ENCODE data around the gene TMEM269.

TMEM269 gene

DNA sequence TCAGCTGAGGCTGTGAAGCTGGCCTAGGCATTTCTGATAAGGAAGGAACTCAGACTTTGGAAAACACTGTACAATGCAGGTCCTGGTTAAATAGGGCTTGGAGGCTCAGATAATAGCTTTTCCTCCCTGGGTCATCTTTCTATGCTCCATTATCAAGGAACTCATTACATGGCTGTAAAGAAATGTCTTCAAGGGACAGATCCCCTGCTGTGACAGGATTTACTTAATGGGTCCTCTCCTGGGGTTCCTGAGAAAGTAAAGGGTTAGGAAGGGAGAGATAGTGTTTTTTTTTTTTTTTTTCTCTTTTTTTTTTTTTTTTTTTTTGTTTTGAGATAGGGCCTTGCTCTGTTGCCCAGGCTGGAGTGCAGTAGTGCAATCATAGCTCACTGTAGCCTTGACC lies 46.5 kb downstream of the TMEM269 start:
- Histone ChIP-seq H2BK5ac (ENCODE audit: low read depth, low read length, poor library complexity) (no peak overlapping the region), H3K4me3 (ENCODE audit: low read depth, low read length) (no peak overlapping the region), H3K9me3 (ENCODE audit: insufficient read depth, low read depth, low read length) (no peaks in the 10 kb centered on the region), H3K79me2 (ENCODE audit: control insufficient read depth, insufficient read depth, low read length, poor library complexity) (no peaks in the 10 kb centered on the region), H3K14ac (ENCODE audit: low read length) (no peak overlapping the region), H3K4me2 (ENCODE audit: low read length) (no peak overlapping the region), H3K27ac (ENCODE audit: low read depth, low read length) (no peak overlapping the region), H3K9ac (ENCODE audit: low read length) (no peak overlapping the region), H3K79me1 (ENCODE audit: low read length) (no peaks in the 10 kb centered on the region), H3K23ac (ENCODE audit: low read length) (no peak overlapping the region), H3K18ac (ENCODE audit: low read length) (no peak overlapping the region), H2AFZ (ENCODE audit: insufficient read depth, low read length, poor library complexity) (no peak overlapping the region), H4K12ac (ENCODE audit: low read depth, low read length) (no peak overlapping the region), H3K4ac (ENCODE audit: low read depth, low read length) (no peak overlapping the region), H4K91ac (ENCODE audit: low read depth, low read length) (no peak overlapping the region), H2BK12ac (ENCODE audit: low read length) (no peak overlapping the region), H3K27me3 (ENCODE audit: insufficient read depth, low read length) (no peaks in the 10 kb centered on the region), H3K4me1 (ENCODE audit: control insufficient read depth in 1 of 2, insufficient read depth in 2 of 2, low read length in 2 of 2) (peaks cover 0 to 3% of the 10 kb centered on the region in 2 experiments), H2BK120ac (ENCODE audit: insufficient read depth, low read length, poor library complexity) (no peak overlapping the region), H3K36me3 (ENCODE audit: control insufficient read depth in 1 of 2, insufficient read depth in 2 of 2, low read length in 2 of 2) (peaks cover 0 to 2% of the 10 kb centered on the region in 2 experiments), H2AK5ac (ENCODE audit: low read length) (no peak overlapping the region), H4K8ac (ENCODE audit: low read depth, low read length) (no peak overlapping the region)
- DNase-seq: no peak

DNA sequence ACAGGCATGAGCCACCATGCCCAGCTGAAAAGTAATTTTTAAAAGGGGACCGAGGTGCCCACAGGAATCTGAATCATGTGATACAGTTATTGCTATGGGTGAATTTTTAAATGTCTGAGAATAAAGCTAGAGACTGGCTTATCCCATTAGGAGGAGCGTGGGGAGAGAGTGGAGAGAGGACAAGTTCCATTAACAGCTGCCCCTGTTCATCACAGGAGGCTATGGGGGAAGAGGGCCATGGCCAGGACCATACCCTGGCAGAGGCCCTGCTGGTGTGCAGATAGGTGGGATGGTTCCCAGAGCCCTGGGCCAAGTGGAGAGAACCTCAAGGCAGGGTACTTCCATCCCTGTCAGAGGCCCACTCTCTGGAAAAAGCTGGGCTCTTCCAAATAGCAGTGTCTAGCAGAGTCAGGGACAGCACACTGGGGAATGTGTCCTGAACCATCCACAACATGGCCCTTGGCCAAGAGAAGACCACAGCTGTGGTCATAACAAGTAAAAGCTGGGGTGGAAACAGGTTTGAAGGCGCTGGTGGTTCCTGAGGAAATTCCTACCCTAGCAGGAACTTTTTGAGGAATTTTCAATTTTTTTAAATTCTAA lies 48.0 kb downstream of the TMEM269 start:
- Histone ChIP-seq H3K9me3 (ENCODE audit: insufficient read depth, low read depth, low read length) (no peaks in the 10 kb centered on the region), H3K9ac (ENCODE audit: low read length) (no peak overlapping the region), H2AFZ (ENCODE audit: insufficient read depth, low read length, poor library complexity) (no peak overlapping the region), H2BK12ac (ENCODE audit: low read length) (no peak overlapping the region), H3K27me3 (ENCODE audit: insufficient read depth, low read length) (no peaks in the 10 kb centered on the region), H3K14ac (ENCODE audit: low read length) (no peak overlapping the region), H3K27ac (ENCODE audit: low read depth, low read length) (no peak overlapping the region), H3K4me3 (ENCODE audit: low read depth, low read length) (no peak overlapping the region), H3K36me3 (ENCODE audit: control insufficient read depth in 1 of 2, insufficient read depth in 2 of 2, low read length in 2 of 2) (peaks cover 0 to 2% of the 10 kb centered on the region in 2 experiments), H3K4ac (ENCODE audit: low read depth, low read length) (no peak overlapping the region), H3K4me2 (ENCODE audit: low read length) (no peak overlapping the region), H2AK5ac (ENCODE audit: low read length) (no peak overlapping the region), H4K12ac (ENCODE audit: low read depth, low read length) (no peak overlapping the region), H2BK120ac (ENCODE audit: insufficient read depth, low read length, poor library complexity) (no peak overlapping the region), H2BK5ac (ENCODE audit: low read depth, low read length, poor library complexity) (no peak overlapping the region), H4K8ac (ENCODE audit: low read depth, low read length) (no peak overlapping the region), H3K4me1 (ENCODE audit: control insufficient read depth in 1 of 2, insufficient read depth in 2 of 2, low read length in 2 of 2) (peaks cover 0 to 3% of the 10 kb centered on the region in 2 experiments), H3K79me2 (ENCODE audit: control insufficient read depth, insufficient read depth, low read length, poor library complexity) (no peaks in the 10 kb centered on the region), H3K79me1 (ENCODE audit: low read length) (no peaks in the 10 kb centered on the region), H3K18ac (ENCODE audit: low read length) (no peak overlapping the region), H4K91ac (ENCODE audit: low read depth, low read length) (no peak overlapping the region), H3K23ac (ENCODE audit: low read length) (no peak overlapping the region)
- peak in 1 of 2 donors; percentile 6 for DNase-seq
- whole genome bisulfite sequencing (ENCODE audit: extremely low coverage, insufficient coverage, insufficient read length): no CpG with 5 or more reads among the region's 3 CpGs

DNA sequence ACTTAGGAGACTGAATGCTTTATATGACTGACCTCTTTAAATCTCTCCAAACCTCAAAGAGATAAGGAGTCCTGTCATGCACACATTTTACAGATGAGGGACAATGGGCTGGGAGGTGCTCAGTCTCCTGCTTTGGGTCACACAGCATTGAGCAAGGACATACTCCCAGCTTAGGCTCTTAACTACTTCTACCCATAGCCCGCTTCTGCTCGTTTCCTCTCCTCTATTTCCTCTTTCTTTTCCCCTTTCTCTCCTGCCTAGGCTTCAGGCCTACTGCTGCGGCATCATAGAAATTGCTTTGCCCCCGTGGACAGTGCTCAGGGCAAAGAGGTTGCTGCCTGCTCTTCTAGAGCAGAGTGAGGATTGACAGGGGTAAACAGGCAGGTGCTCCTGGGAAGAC lies 49.2 kb downstream of the TMEM269 start:
- Histone ChIP-seq H3K4ac (ENCODE audit: low read depth, low read length) (no peak overlapping the region), H2BK12ac (ENCODE audit: low read length) (no peak overlapping the region), H4K8ac (ENCODE audit: low read depth, low read length) (no peak overlapping the region), H4K91ac (ENCODE audit: low read depth, low read length) (no peak overlapping the region), H3K79me2 (ENCODE audit: control insufficient read depth, insufficient read depth, low read length, poor library complexity) (no peaks in the 10 kb centered on the region), H3K27ac (ENCODE audit: low read depth, low read length) (no peak overlapping the region), H3K14ac (ENCODE audit: low read length) (no peak overlapping the region), H2BK120ac (ENCODE audit: insufficient read depth, low read length, poor library complexity) (no peak overlapping the region), H2BK5ac (ENCODE audit: low read depth, low read length, poor library complexity) (no peak overlapping the region), H2AK5ac (ENCODE audit: low read length) (no peak overlapping the region), H3K79me1 (ENCODE audit: low read length) (no peaks in the 10 kb centered on the region), H3K27me3 (ENCODE audit: insufficient read depth, low read length) (no peaks in the 10 kb centered on the region), H3K9me3 (ENCODE audit: insufficient read depth, low read depth, low read length) (no peaks in the 10 kb centered on the region), H3K4me2 (ENCODE audit: low read length) (no peak overlapping the region), H2AFZ (ENCODE audit: insufficient read depth, low read length, poor library complexity) (no peak overlapping the region), H3K18ac (ENCODE audit: low read length) (no peak overlapping the region), H3K4me3 (ENCODE audit: low read depth, low read length) (no peak overlapping the region), H3K23ac (ENCODE audit: low read length) (no peak overlapping the region), H3K36me3 (ENCODE audit: control insufficient read depth in 1 of 2, insufficient read depth in 2 of 2, low read length in 2 of 2) (peaks cover 0 to 2% of the 10 kb centered on the region in 2 experiments), H3K9ac (ENCODE audit: low read length) (no peak overlapping the region), H3K4me1 (ENCODE audit: control insufficient read depth in 1 of 2, insufficient read depth in 2 of 2, low read length in 2 of 2) (peaks cover 0 to 3% of the 10 kb centered on the region in 2 experiments), H4K12ac (ENCODE audit: low read depth, low read length) (no peak overlapping the region)
- WGBS (ENCODE audit: extremely low coverage, insufficient coverage, insufficient read length): no CpG with 5 or more reads among the region's 4 CpGs
- no peak for DNase-seq

DNA sequence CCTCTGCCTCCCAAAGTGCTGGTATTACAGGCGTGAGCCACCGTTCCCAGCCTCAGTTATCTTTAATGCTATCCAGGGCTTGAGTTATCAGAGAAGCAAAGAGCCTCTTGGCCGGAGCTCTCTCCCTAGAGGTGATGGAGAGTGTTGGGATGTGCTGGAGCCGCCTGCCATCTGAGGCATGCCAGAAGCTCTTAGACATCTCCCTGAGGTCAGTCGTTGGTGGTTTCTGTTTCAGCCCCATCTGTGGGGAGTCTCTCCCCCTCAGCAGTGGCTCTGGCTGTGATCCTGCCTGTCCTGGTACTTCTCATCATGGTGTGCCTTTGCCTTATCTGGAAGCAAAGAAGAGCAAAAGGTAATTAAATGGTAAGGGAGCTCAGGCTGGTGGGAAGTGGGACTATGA lies 50.0 kb downstream of the TMEM269 start:
- H4K12ac ChIP-seq (ENCODE audit: low read depth, low read length): no peak overlapping the region

More for the DNA sequence above, 50.0 kb downstream of the TMEM269 start:
- DNase-seq: no peak
- Histone ChIP-seq H3K27me3 (ENCODE audit: insufficient read depth, low read length) (no peaks in the 10 kb centered on the region), H2AK5ac (ENCODE audit: low read length) (no peak overlapping the region), H3K4me1 (ENCODE audit: control insufficient read depth in 1 of 2, insufficient read depth in 2 of 2, low read length in 2 of 2) (peaks cover 0 to 3% of the 10 kb centered on the region in 2 experiments), H2AFZ (ENCODE audit: insufficient read depth, low read length, poor library complexity) (no peak overlapping the region), H3K23ac (ENCODE audit: low read length) (no peak overlapping the region), H2BK12ac (ENCODE audit: low read length) (no peak overlapping the region), H3K4me3 (ENCODE audit: low read depth, low read length) (no peak overlapping the region), H4K91ac (ENCODE audit: low read depth, low read length) (no peak overlapping the region), H2BK120ac (ENCODE audit: insufficient read depth, low read length, poor library complexity) (no peak overlapping the region), H3K14ac (ENCODE audit: low read length) (no peak overlapping the region), H4K8ac (ENCODE audit: low read depth, low read length) (no peak overlapping the region), H3K36me3 (ENCODE audit: control insufficient read depth in 1 of 2, insufficient read depth in 2 of 2, low read length in 2 of 2) (peaks cover 0 to 2% of the 10 kb centered on the region in 2 experiments), H3K9me3 (ENCODE audit: insufficient read depth, low read depth, low read length) (no peaks in the 10 kb centered on the region), H3K9ac (ENCODE audit: low read length) (no peak overlapping the region), H3K18ac (ENCODE audit: low read length) (no peak overlapping the region), H3K4ac (ENCODE audit: low read depth, low read length) (no peak overlapping the region), H2BK5ac (ENCODE audit: low read depth, low read length, poor library complexity) (no peak overlapping the region), H3K79me1 (ENCODE audit: low read length) (no peaks in the 10 kb centered on the region), H3K79me2 (ENCODE audit: control insufficient read depth, insufficient read depth, low read length, poor library complexity) (no peaks in the 10 kb centered on the region), H3K27ac (ENCODE audit: low read depth, low read length) (no peak overlapping the region), H3K4me2 (ENCODE audit: low read length) (no peak overlapping the region)
- WGBS (ENCODE audit: extremely low coverage, insufficient coverage, insufficient read length): no CpG with 5 or more reads among the region's 5 CpGs
